Hematopoietic multipotent progenitor cell (in vitro differentiated cells): ENCODE data around the gene LDLRAD3. TPM values are rescaled to one million over a fixed set of nuclear protein-coding genes. Genes with fewer than 3 reads are reported as not detected.
"Not testable (repeated sequence)": the region's sequence is repeated elsewhere in the genome, so short reads cannot be mapped to it uniquely, and the experiment has no call there.

Source experiments
- DNase-seq, 3 donors: peaks; one replicate each; pipeline ENCODE4 v3.0.0-alpha.2; 2011 to 2015; ENCODE audit warnings: low read depth in 2 of 3, low spot score in 2 of 3
- total RNA-seq: library from RNA; depleted of rRNA; stranded (reverse); fragments of >200 nt; gene quantifications from one replicate; pipeline ENCODE4 v1.2.3, GENCODE V29; 2012

Gene LDLRAD3
- total RNA-seq, 1 donor = 2.2 TPM

DNA sequence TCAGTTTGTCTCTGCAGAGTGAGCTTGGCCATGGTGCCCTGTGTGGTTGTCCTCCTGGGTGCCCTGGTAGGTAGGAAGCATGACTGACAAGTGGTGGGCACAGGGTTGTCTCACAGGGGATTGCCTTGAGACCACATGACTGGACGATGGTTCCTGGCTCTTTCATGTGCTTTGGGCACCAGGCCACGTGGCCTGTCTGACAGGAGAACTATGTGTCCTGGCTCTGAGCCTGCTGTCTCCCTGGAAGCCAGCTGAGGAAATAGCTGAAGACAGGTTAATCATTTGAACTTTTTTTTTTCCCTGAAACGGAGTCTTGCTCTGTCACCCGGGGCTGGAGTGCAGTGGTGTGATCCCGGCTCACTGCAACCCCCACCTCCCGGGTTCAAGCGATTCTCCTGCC, 93.2 kb downstream of the LDLRAD3 start:
- no peak for DNase-seq

DNA sequence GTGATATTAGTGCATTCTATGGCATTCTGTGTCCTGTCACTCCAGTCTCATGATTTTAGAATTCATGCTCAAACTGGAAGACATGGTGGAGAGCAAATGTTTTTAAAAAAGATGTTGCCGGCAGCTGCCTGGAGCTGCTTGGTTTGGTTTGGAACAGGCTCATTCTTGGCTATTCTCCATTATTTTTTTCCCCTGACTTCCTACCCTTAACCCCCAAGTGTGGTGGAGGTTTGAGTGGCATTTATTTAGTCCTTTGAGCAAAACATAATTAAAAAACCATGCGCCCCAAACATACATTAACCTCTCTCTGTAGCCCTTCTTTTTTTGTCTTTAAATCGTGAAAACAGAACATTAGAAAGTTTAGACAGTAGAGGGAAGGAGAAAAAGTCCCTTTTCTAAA, 94.7 kb downstream of the LDLRAD3 start:
- no peak for DNase-seq

DNA sequence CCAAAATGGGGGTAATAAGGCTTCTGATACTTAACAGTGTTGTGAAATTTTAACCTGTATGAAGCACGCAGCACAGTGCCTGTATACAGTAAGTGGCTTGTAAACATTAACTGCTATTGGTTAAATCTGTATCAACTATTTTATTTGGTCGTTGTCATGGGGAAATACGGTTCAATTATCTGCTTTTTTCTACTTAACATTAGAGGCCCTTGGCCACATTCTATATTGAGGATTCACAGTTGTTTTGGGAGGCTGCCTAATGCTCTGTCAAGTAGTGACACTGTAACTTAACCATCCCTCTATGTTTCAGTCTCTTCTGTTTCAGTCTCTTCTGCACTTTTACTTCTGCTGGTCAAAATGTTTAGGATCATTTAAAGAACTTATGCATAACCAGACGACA, 95.6 kb downstream of the LDLRAD3 start:
- DNase-seq = no peak

DNA sequence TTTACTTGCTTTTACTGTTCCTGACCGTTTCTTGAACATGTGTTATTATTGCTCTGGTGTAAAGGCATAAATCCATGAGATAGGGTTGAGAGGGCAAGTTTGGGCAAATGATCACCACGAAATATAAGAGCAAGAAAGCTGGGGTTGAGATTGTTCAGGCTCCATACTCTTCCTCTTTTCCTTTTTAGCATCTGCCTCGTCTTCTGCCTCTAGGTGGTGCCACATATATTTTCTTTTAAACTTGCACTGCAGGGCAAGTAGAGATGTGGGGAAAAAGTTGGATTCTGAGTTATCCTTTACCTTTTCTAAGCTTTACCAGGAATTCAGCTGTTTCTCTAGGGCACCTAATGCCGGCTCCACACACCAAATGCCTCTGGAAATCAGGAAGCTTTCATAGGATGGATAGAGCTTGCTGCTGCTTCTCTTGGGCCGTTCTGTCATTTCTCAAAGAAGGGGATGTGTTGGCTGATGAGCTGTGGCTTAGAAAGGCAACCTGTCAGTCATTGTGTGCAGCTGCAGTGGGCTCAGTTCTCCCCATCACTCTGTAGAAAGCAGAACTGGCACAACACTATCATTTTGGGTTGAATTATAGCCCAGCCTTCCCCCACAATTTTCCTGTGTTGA, 98.2 kb downstream of the LDLRAD3 start:
- peak in 2 of 3 donors; percentile 22 to 51 for DNase-seq

DNA sequence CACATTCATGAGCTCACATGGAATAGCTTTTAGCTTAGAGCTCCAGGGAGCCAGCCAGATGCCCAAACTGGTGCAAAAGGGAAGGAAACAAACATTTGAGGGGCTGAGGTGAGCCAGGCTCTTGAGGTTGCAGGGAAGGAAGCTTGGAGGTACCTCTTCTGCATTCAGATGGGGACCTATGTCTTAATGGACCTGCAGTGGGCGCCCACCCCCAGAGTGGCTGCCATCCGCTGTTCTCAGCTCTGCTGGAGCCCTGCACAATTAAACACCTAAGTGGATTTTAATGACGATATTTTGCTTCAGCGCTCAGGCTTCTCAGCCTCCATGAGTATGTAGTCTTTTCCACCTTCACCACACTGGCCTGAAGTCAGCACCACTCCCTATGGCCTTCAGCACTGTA, 100.8 kb downstream of the LDLRAD3 start:
- DNase-seq = peak in 1 of 3 donors; percentile 7

DNA sequence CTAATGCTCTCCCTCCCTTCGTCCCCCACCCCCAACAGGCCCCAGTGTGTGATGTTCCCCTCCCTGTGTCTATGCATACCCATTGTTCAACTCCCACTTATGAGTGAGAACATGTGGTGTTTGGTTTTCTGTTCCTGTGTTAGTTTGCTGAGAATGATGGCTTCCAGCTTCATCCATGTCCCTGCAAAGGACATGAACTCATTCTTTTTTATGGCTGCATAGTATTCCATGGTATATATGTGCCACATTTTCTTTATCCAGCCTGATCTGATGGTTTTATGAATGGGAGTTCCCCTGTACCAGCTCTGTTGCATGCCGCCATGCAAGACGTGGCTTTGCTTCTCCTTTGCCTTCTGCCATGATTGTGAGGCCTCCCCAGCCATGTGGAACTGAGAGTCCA, 102.1 kb downstream of the LDLRAD3 start:
- not testable (repeated sequence) for DNase-seq

DNA sequence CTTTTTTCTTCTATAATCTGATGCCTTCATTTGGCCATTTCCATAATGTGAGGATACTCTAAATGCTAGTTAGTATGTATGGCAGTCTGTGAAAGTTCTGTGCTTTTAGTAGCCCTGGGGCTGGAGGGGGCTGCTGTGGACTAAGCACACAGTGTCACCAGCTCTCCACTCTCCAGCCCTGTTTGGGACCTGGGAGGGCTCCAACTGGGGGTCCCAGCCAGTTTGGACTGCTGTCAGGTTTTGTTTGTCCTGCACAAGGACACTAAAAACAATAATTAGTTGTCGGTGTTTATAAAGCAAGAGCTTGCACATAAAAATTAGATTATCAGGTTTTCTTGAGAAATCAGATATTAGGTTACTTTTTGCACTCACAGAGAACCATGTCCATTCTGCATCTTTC, 103.1 kb downstream of the LDLRAD3 start:
- no peak for DNase-seq

DNA sequence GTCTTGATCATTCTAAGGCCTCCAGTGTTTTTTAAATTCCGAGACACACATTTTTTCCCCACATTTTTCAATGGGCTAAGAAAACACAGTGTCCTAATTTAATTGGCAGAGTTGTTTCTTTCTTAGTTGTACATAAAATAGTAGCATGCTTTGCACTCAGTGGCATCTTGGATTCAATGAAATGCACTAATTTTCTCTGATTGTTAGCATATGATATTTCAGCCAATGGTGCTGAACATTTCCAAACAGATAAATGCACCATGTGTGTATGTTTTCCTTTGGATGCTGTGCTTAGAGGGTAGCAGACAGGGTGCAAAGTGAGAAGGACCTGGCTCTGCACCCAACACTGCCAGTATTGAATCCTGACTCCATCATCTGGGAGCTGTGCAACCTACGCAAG, 103.5 kb downstream of the LDLRAD3 start:
- no peak for DNase-seq

DNA sequence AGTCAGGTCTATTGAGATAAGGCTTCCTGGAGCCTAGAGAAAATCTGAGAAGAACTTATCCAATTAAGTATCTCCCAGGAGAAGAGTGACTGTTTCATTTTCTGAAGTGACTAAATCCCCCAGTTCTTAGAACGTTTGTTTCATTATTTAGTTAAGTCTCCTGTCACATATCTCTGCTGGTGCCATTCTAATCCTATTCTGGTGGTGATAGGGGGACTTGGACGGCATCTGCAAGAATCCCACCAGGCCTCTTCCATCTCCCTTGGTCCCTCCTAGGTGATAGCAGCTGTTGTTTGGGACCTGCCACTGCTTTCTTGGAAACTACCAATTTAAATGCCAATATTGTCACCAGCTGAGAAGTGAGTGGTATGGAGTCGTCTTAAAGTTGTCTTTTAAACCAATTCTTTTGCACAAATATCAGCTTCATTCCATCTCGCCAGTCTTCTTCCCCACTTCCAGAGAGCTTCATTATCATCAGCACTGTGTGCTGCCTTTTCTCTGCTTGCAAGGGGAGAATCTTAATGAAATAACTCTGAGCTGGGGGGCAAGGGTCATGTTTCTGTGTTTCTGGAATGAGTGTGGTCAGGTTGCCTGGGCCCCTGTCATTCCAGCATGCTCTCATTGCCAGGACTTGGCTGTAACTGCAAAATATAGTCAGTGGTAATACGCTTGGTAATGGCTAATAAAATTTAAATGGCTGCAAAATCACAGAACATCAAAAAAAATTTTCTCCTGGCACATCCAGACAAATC, 104.8 kb downstream of the LDLRAD3 start:
- DNase-seq = no peak

DNA sequence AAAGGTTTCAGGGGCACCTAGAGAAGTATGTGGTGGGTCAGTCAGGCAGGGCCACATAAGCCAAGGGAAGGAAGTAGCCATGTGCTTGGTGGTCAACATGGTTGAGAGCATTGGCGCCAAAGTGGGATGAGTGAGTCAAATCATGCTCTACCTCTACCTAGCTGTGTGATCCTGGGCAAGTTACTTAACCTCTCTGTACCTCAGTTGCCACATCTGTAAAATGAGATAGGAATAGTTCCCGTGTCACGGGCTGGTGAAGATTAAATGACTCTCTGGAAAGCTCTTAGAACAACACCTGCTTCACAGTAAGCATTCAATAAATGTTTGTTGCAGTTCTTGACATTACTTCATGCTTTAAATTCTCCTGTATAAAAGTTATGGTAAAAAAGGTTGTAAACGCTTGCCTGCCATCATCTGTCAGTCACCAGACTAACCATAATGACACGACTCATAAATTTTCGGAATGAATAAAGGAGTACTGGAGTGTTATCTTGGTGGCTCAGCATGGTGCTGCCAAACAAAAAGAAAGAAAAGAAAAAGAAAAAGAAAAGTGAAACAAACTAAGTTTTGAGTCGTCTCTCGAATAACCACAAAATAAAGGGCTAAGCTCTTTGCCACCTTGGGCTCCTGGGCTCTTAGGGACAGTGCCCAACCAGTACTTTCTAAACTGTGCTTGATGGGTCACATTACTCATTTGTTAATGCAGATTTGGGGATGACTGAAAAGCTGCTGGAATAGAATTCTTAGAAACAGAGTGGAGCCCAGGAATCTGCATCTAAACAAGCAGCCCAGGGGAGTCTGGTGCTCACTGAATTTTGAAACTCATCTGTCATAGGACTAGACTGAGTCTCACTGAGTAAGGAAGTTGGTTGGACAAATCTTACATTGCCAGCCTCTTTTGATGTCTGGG, 107.6 kb downstream of the LDLRAD3 start:
- no peak for DNase-seq

DNA sequence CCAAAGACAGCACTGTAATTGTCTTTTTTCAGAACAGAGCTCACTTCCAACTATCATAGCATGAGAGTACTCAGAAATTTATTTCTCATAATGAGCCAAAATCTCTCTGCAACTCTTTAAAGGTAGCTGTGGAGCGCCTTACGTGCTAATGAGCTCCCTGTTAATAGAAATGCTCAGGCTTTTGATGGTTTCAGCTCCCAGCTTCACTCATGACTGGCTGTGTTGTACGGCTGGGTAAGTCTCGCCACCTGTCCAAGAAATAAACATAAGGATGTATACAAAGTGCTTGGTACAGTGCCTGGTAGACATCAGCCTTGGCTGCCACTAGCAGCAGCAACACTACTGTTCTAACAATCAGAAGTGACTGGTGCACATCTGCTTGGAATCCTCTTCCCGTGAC, 109.4 kb downstream of the LDLRAD3 start:
- no peak for DNase-seq

DNA sequence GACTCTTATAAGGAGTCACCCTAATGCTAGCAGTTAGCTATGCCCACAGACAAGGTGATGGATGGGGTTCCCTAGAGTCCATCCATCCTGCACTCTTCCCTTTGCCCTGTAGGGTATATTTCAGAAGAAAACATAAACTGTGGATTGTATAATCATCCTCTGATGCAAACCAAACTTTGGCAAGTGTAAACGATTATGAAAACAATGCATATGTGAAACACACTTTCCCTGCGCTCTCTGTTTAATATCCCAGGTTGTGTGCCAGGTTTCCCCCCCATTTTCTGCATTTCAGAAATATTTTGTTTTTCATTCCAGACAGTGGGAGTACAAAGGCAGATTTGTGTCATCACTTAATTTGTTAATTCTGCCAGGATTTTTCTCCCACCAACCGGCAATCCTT, 110.0 kb downstream of the LDLRAD3 start:
- DNase-seq = no peak

DNA sequence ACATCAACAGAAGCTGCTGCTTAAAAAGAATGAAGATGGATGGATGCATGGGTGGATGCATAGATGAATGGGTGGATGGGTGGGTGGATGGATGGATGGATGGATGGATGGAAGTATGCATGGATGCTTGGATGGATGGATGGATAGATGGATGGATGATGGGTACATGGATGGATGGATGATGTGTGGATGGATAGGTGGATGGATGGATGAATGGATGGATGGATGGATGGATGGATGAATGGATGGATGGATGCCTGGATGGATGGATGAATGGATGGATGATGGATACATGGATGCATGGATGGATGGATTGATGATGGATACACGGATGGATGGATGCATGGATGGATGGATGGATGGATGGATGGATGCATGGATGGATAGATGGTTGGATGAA, 110.8 kb downstream of the LDLRAD3 start:
- no peak for DNase-seq

DNA sequence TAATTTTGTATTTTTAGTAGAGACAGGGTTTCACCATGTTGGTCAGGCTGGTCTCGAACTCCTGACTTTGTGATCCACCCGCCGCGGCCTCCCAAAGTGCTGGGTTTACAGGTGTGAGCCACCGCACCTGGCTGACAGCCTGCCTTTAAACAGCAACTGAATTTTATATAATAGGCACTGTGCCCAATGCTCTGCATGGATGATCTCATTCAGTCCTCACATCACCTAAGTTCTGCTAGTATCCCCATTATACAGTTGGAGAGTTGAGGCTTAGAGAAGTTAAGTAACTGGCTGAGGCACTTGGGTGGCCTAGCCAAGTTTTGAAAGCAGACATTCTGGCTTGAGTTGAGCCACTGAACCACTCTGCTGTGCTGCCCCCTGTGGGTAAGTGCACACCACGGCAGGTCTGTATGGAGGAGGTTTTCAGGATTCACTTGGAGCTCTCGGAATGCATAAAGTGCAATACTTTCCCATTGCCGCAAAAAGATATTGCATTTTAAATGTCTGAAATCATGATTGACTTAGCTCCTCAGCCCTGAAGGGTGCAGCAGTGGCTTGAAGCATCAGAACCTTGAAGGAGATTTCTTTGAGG, 112.4 kb downstream of the LDLRAD3 start:
- DNase-seq = peak in 1 of 3 donors; percentile 12

DNA sequence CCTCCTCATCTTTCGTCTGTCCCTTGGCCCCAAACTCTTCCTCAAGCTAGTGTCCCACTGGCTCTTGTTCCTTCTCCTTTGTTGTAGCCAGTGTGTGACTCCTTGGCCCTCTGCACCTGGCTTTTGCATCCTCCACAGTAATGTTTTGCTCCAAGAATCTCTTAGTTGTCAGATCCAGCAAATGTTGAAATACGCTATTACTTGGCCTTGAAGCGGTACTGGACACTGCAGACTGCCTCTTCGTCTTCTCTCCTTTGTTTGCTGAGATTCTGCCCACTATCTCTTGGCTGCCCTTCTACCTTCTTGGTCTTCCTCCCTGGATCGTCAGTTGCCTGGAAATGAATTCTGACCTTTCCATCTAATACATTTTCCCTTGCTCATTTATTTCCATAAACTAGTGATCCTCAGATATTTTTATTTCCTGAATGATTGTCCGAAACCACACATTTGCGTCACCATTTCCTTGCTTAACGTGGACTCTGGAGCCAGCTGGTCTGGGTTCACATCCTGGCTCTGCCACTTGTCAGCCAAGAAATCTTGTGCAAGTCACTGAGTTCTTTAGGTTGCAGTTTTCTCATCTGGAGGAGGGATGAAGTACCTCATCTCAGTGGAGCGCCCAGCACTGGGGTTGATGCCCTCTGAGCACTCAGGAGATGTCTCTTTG, 113.6 kb downstream of the LDLRAD3 start:
- no peak for DNase-seq

DNA sequence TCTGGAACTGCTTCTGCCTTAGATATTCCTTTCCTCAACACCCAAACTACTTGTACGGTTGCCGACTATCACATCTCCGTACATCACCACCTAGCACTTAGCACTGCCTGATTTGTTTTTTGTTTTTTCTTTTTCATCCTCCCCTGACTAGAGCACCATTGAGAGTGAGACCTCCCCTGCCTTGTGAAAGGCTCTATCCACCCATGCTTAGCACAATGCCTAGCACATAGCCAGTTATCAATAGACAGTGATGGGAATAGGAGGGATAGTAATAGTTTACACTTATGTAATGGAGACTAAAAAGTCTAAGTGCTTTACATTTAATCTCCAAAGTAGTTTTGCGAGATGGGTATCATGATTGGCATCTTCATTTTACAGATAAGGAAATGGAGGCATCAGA, 115.8 kb downstream of the LDLRAD3 start:
- no peak for DNase-seq

DNA sequence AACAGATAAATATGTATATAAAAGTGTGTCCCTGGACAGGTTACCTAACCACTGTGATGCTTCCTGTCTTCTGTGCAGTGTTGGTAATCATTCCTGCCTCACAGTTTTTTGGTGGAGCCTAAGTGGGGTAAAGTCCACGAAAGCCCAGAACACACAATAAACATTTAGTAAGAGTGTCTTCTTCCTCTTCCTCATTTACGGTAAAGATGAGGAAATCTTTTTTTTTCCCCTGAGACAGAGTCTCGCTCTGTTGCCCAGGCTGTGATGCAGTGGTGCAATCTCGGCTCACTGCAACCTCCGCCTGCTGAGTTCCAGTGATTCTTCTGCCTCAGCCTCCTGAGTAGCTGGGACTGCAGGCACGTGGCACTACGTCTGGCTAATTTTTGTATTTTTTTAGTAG, 117.1 kb downstream of the LDLRAD3 start:
- DNase-seq = no peak

DNA sequence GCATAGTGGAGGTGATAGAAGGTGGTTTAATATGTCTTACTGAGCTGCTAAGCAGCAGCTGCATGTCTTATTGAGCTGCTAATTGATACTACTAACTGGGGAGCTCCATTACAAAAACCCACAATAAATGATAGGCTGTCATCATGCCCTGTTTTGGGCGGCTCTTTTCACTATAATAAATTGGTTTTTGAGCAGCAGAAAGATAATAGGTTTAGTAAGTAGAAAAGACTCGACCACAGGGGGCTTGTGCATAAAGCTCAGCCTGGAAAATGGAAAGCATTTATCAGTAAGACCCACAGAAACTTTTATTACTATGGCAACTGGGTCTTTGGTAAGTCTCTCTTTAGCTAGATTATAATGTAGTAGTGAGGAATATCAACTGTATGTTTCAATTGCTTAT, 117.6 kb downstream of the LDLRAD3 start:
- DNase-seq = no peak

DNA sequence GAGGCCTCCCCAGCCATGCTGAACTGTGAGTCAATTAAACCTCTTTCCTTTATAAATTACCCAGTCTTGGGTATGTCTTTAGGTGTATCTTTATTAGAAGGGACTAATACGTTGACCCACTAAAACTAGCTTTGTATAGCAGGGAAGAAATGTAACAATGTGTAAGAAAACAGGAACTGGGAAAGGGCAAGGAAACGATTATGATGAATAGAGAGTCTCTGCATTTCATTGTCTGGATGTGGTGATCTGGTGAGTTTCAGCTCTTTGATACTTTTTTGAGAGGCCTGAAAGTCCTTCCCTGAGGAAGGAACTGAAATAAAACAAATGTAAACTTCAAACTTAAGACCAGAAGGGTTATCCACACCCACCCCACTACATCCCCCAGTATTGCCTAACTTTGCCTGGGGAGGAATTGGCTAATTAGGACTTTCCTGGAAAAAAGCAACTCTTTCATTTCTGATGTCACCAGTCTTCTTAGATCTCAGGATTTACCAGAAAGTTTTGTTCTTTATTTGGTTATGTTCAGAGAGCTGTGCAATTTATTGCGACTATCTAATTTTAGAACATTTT, 119.0 kb downstream of the LDLRAD3 start:
- no peak for DNase-seq

DNA sequence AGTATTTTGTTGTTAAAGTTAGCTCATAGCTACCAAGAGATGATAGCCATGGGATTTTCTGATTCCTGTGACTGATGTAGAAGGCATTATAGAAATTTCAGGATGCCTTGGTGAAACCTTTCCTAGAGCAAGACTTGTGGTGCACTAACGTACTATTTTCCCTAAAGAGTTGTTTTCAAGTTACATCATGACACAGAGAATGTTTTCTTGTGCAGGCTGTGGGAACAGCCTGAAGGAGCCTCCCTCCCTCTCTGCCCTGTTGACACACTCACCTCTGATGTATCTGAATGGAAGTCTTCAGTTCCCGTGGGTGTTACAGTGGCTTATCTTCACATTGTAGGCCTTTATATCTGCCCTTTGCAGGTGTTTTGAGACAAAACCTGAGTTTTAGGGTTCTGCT, 121.6 kb downstream of the LDLRAD3 start:
- no peak for DNase-seq
